LNCAP (cell line): Measurements from ENCODE around the gene PRKD3.

Experiments used
- TF ChIP-seq, protein P1 (sequence below): fragments of 450-650 bp; IDR thresholded peaks from 2 replicates; pipeline ENCODE4 v1.5.1; 2017; ENCODE audit warnings: mild to moderate bottlenecking

The PRKD3 gene

DNA sequence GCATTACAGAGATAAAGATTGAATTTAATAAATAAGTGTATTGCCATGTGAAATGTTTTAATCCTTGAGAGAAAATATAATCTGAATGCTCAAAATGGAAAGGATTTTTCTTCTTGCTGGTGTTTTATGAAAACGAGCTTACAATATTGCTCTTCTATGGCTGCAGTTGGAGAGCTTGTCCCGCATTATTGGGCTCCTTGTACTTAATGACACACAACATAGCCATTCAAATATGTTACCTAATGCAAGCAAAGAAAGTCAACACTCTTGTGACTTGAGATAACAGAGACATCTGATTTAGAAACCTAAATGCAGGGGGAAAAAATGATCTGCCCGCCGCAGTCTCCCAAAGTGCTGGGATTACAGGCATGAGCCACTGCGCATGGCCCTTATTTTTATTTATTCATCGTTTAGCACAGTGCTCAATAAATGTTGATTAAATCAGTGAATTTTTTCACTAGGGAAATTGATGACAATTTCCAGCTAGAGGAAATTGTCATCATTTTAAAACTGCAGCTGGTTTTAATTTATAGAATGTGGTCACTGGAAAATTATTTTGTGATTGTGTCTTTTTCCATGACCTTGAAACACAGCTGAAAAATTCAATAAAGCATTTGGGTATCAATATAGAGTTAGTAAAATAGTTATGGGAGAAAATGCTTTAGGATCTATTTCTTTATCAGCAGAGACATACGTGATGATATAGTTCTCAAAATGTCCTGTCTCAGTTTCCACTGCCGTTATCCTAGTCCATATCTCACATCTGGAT, 2.4 kb upstream of the PRKD3 start:
- TF ChIP-seq, protein P1, sequence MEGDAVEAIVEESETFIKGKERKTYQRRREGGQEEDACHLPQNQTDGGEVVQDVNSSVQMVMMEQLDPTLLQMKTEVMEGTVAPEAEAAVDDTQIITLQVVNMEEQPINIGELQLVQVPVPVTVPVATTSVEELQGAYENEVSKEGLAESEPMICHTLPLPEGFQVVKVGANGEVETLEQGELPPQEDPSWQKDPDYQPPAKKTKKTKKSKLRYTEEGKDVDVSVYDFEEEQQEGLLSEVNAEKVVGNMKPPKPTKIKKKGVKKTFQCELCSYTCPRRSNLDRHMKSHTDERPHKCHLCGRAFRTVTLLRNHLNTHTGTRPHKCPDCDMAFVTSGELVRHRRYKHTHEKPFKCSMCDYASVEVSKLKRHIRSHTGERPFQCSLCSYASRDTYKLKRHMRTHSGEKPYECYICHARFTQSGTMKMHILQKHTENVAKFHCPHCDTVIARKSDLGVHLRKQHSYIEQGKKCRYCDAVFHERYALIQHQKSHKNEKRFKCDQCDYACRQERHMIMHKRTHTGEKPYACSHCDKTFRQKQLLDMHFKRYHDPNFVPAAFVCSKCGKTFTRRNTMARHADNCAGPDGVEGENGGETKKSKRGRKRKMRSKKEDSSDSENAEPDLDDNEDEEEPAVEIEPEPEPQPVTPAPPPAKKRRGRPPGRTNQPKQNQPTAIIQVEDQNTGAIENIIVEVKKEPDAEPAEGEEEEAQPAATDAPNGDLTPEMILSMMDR = no peak

DNA sequence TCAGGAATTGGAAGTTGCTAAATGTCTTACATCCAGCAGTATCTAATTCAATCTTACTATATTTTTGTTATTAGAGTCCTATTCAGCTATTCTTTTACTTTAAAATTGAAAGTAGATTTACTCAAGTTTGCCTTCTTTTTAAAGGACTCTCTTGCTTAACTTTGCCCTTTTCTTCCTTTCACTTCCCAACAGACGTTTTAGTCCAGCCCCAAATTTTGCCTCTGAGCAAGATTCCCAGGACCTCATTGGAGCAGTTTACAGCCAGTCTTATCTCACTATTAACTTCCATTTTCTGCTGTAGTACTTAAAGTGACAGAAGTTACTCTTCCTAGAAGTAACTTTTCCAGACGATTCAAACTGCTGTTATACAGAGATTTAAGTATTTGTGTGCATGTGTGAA, 1.7 kb upstream of the PRKD3 start:
- TF ChIP-seq, protein P1 = no peak

DNA sequence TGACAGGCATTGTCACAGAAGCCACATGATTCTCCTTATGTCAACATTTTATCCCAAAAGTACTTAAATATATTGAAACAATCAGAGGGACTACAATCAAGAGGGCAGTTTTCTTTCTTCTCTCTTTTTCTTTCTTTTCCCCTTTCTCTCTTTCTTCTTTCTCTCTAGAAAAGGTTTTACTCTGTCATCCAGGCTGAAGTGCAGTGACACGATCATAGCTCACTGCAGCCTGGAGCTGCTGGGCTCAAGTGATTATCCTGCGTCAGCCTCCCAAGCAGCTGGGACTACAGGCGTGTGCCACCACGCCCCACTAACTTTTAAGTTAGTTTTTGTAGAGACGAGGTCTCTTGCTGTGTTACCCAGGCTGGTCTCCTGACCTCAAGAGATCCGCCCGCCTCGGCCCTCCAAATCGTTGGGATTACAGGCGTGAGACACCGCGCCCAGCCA, 1.0 kb upstream of the PRKD3 start:
- TF ChIP-seq, protein P1 = no peak

DNA sequence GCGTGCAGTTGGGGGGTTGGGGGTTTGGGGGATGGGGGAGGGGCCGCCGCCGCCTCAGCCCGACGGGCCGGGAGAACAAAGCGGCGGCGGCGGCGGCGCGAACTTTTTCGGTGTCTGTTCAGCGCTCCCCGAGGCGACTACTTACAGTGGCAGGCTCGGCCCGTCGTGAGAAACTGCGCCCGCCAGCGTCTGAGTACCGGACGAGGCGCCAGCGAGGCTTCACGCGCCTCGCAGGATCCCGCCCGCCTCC, 172 bp downstream of the PRKD3 start:
- TF ChIP-seq, protein P1 = no peak

DNA sequence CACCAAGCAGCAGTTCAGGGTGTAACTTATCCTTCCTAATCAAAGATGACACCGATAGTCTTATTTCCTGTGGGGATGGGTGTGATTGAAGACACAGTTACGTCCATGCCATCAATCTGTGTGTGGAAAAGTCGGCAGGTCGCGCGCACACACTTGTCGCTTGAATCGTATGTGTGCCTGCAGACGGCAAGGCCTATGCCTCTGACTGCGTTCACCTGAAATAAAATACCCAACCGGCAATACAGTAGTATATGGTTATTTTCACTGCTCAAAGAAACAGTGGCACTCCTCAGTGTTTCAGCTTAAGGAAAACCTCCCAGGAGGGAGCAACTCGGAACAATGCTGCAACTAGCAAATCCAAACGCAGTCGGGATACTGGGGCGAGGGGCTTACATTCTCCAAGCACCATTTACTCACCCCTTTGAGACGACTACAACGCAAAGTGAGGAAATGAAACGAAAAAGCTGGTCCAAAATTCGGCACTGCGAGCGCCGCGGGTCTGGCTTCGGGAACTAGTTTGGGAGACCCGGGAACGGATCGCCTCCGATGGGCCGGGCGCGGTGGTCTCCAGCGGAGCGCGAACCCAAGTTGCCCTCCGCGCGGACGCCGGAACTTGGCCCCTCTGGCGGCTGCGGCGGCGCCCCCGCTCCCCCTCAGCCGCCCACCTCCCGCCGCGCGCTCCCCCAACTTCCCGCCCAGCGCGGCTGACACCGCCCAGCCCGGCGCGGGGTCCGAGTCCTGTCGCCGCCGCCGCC, 675 bp downstream of the PRKD3 start:
- TF ChIP-seq, protein P1 = no peak

DNA sequence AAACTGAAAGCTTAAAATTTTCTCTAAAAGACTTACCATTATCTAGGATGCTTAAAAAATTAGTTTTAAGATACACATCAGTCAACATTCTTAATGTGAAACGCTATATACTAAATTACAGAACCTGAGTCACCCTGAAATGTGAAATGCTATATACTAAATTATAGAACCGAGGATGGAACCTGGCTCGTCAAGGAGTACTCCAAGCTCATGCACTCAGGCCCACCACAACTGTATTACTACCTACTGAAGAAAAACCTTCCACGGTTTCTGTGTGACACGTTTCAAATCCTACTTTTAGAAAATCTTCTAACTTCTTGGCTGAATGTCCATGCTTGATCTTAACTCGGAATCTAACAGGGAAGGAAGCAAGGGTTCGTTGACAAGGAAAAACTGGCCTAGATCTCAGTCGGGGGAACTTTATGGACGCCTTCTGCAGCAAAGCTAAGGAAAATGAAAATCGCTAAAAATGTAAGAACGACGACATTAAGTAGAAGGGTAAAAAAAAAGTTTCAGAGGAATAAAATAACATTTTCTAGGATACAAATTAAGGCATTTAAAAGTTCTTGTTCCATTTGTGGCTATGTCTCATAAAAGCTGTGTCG, 1.4 kb downstream of the PRKD3 start:
- TF ChIP-seq, protein P1 = no peak

DNA sequence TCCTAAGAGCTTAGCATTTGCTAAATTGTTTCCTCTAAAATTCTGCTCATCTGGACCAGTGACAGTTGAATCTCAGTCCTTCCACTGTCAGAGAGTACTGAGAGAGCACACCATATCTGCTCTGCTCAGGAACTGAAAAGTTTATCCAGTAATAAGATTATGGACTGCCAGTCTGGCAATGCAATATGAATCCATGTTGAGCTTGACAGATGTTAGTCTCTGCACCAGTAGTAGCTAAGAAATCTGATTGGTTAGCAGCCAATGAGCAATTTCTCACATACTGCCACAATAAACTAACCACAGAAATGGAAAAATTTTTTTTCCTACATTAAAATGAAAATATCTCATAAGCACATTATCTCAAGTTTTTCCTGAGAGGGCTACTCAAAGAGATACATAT, 2.3 kb downstream of the PRKD3 start:
- TF ChIP-seq, protein P1 = no peak
